Uterus (tissue), 4 donors: Measurements from ENCODE around the gene DOCK4. TPM values are rescaled to one million over a fixed set of nuclear protein-coding genes. Genes with fewer than 3 reads are reported as not detected.

ENCODE experiments used
- DNase-seq, 2 donors: peaks; one replicate each; pipeline ENCODE4 v3.0.0-alpha.2; 2019 to 2020
- H3K27ac ChIP-seq, 2 donors: fragments of 200-600 bp; sonication (generic); 1 replicate in 1 of 2; 2 replicates in 1 of 2; pipeline ENCODE4 v1.5.1; 2016 to 2018
- H3K27me3 ChIP-seq, 2 donors: fragments of 200-600 bp; sonication (generic); one replicate each; pipeline ENCODE4 v1.5.1; 2018 to 2019; ENCODE audit warnings: control low read depth in 1 of 2
- H3K36me3 ChIP-seq, 2 donors: fragments of 200-600 bp; sonication (generic); one replicate each; pipeline ENCODE4 v1.5.1; 2019; ENCODE audit warnings: control low read depth in 1 of 2
- H3K4me1 ChIP-seq, 2 donors: fragments of 200-600 bp; sonication (generic); one replicate each; pipeline ENCODE4 v1.5.1; 2018 to 2019; ENCODE audit warnings: control low read depth in 1 of 2
- H3K4me3 ChIP-seq, 2 donors: fragments of 200-600 bp; sonication (generic); 1 replicate in 1 of 2; 2 replicates in 1 of 2; pipeline ENCODE4 v1.5.1; 2018 to 2019; ENCODE audit warnings: mild to moderate bottlenecking in 1 of 2
- H3K9me3 ChIP-seq, 2 donors: fragments of 200-600 bp; sonication (generic); one replicate each; pipeline ENCODE4 v1.5.1; 2019; ENCODE audit warnings: control low read depth in 1 of 2
- CTCF ChIP-seq, 4 experiments: fragments of 200-600 bp in 2 of 4; fragments of 450-650 bp in 2 of 4; sonication (generic) in 2 of 4; IDR thresholded peaks; one replicate each; pipeline ENCODE4 v1.5.1; 2016 to 2019; ENCODE audit warnings: antibody characterized with exemption in 4 of 4, mild to moderate bottlenecking in 2 of 4, moderate library complexity in 1 of 4
- POLR2A ChIP-seq, 2 donors: fragments of 450-650 bp; IDR thresholded peaks; one replicate each; pipeline ENCODE4 v1.6.1; 2016; ENCODE audit warnings: antibody characterized with exemption in 2 of 2, mild to moderate bottlenecking in 1 of 2, moderate library complexity in 1 of 2
- intact Hi-C: fragments of 100-400 bp; cut with DNase I; formaldehyde crosslinking; loops from one replicate; pipeline ENCODE4 v1.15.1; 2023; ENCODE audit warnings: low total_unique reads
- total RNA-seq, 4 donors: library from RNA; depleted of rRNA in 3 of 4; stranded (reverse); fragments of >200 nt in 3 of 4; gene quantifications; one replicate each; pipeline versions ENCODE4 v1.1.0 to v1.2.4, GENCODE V29; 2014 to 2023
- donor health status: DM: yes; HTN: yes; CAD: no.

DOCK4 gene
- total RNA-seq, 4 donors from 2014 or later = 48.8 to 217 (median 72.3) TPM

- TF ChIP-seq CTCF (IDR thresholded peaks at IDR 0.05) = no peak
- no peak for TF ChIP-seq POLR2A (IDR thresholded peaks at IDR 0.05)
- H3K27ac ChIP-seq = no peak overlapping the region
- no peaks in the 10 kb centered on the region for H3K9me3 ChIP-seq
- H3K4me3 ChIP-seq = no peak overlapping the region
- no peaks in the 10 kb centered on the region for H3K36me3 ChIP-seq
- intact Hi-C loops = no loop called here
- DNase-seq = no peak
- H3K27me3 ChIP-seq = no peaks in the 10 kb centered on the region
- no peaks in the 10 kb centered on the region for H3K4me1 ChIP-seq
Observed at GRCh38 chr7:111892588-111892987, 313.6 kb downstream of the DOCK4 start.

- Histone ChIP-seq H3K27ac (no peak overlapping the region), H3K27me3 (no peaks in the 10 kb centered on the region), H3K4me1 (no peaks in the 10 kb centered on the region), H3K9me3 (no peaks in the 10 kb centered on the region), H3K4me3 (no peak overlapping the region), H3K36me3 (no peaks in the 10 kb centered on the region)
- intact Hi-C loops = no loop called here
- no peak for DNase-seq
- TF ChIP-seq POLR2A (IDR thresholded peaks at IDR 0.05) (no peak), CTCF (IDR thresholded peaks at IDR 0.05) (no peak)
Observed at GRCh38 chr7:111887734-111888133, 318.5 kb downstream of the DOCK4 start.

- TF ChIP-seq CTCF (IDR thresholded peaks at IDR 0.05) (no peak), POLR2A (IDR thresholded peaks at IDR 0.05) (no peak)
- no peaks in the 10 kb centered on the region for H3K4me1 ChIP-seq
- no peaks in the 10 kb centered on the region for H3K9me3 ChIP-seq
- intact Hi-C loops = no loop called here
- no peaks in the 10 kb centered on the region for H3K36me3 ChIP-seq
- no peak overlapping the region for H3K4me3 ChIP-seq
- no peak for DNase-seq
- no peak overlapping the region for H3K27ac ChIP-seq
- no peaks in the 10 kb centered on the region for H3K27me3 ChIP-seq
Observed at GRCh38 chr7:111886233-111886632, 320.0 kb downstream of the DOCK4 start.

GRCh38 chr7:111883241-111883640 is 323.0 kb downstream of the DOCK4 start:
- no peak overlapping the region for H3K4me3 ChIP-seq
- H3K4me1 ChIP-seq = no peaks in the 10 kb centered on the region
- intact Hi-C loops = no loop called here

GRCh38 chr7:111878785-111879184 is 327.4 kb downstream of the DOCK4 start:
- Histone ChIP-seq H3K27me3 (no peaks in the 10 kb centered on the region), H3K4me1 (no peaks in the 10 kb centered on the region), H3K9me3 (no peaks in the 10 kb centered on the region), H3K4me3 (no peak overlapping the region), H3K36me3 (no peaks in the 10 kb centered on the region), H3K27ac (no peak overlapping the region)
- intact Hi-C loops = no loop called here
- DNase-seq = no peak
- TF ChIP-seq CTCF (IDR thresholded peaks at IDR 0.05) (no peak), POLR2A (IDR thresholded peaks at IDR 0.05) (no peak)

More at GRCh38 chr7:111883241-111883640, 323.0 kb downstream of the DOCK4 start:
- Histone ChIP-seq H3K27me3 (no peaks in the 10 kb centered on the region), H3K27ac (no peak overlapping the region), H3K36me3 (no peaks in the 10 kb centered on the region), H3K9me3 (no peaks in the 10 kb centered on the region)
- TF ChIP-seq POLR2A (IDR thresholded peaks at IDR 0.05) = no peak
- TF ChIP-seq CTCF (IDR thresholded peaks at IDR 0.05) = no peak
- no peak for DNase-seq
